CD4-positive, alpha-beta T cell treated with Interleukin-15 for 4 hours (primary cell): ENCODE results near the gene TTC39A.

Source experiments
- DNase-seq: peaks from one replicate; pipeline ENCODE4 v3.0.0-alpha.2; 2020; ENCODE audit warnings: low spot score

The TTC39A gene

GRCh38 chr1:51330331-51331201 lies at the start of gene TTC39A:
TTC39A (minus strand) TSS chr1:51330562; CDS start chr1:51330477, 85 bp downstream.
- DNase-seq: no peak

- no peak for DNase-seq
Observed at GRCh38 chr1:51378871-51379270, 48.5 kb upstream of the TTC39A start.

GRCh38 chr1:51373898-51374297 lies 43.5 kb upstream of the TTC39A start:
- DNase-seq: no peak

GRCh38 chr1:51372561-51372960 lies 42.2 kb upstream of the TTC39A start:
- DNase-seq: no peak

- no peak for DNase-seq
Observed at GRCh38 chr1:51369171-51369570, 38.8 kb upstream of the TTC39A start.

DNA sequence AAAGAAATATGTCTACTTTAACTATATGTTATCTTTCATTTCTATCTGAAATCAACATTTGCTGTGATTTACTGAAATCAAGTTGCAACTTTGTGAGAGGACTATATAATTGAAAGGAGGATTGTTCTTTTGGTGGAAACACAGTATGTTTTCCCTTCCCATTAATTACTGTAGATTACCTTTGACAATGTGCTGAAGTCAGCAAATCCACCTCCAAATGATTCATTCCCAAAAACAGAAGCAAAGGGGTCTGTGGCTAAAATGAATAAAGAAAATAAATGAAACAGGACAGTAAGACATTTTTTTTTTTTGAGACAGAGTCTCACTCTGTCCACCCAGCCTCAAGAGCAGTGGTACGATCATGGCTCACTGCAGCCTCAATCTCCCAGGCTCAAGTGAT lies 35.4 kb upstream of the TTC39A start:
- no peak for DNase-seq

DNA sequence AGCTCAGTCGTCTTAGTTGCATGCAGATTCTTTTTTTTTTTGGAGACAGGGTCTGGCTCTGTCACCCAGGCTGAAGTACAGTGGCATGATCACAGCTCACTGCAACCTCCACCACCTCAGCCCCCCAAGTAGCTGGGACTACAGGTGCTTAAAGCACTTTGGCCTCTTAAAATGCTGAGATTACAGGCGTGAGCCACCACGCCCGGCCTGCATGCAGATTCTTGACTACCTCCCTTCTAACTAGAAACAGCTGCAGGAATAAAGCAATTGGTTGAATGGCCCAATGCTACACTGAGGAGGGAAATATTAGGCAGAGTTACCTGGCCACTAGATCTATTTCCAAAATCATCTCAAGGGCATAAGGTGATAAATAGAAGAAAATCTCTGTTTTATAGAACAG lies 29.5 kb upstream of the TTC39A start:
- DNase-seq: no peak

DNA sequence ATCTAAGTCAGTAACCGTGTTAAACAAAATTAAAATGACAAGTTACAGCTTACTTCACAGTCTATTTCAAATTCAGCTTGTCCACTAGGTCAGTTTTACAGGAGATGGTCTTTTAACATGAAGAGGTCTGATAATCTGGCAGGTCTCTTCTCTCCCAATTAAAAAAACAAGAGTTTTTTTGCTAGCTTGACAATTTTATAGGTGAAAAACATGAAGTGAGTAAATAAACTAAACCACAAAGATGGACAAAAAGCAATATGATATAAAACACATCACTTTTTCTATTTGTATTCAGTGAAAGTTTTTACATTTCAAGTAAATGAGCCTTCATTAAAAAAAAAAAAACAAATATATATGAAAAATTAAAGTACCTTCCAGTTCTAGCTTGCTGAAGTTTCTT lies 25.0 kb upstream of the TTC39A start:
- no peak for DNase-seq

DNA sequence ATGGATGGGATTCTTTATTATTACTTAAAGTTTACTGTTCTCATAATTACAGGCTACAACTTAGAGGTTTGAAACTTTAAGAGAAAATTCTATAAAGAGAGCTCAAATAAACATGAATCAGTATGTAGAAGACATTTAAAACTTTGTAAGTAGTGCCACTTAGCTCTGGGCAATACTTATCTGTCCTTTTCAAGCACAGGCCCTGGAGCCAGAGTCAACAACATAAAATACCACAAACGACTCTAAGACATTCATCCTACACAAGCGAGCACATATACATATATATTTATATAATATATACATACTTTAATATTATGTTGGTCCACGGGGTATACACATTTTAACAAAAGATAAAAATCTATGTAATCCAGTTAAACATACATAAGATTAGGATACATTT lies 24.1 kb upstream of the TTC39A start:
- DNase-seq: no peak

DNA sequence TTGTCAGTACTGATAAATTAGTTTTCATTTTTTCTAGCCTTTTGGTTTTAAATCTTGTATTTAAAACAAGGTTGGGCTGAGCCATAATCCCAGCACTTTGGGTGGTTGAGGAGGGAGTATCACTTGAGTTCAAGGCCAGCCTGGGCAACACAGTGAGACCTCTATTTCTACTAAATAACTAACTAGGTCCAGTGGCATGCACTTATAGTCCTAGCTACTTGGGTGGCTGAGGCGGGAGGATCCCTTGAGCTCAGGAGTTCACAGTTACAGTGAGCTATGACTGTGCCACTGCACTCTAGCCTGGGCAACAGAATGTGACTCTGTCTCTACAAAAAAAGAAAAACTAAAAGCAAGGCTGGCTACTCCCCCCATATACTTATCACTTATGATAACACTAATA lies 21.5 kb upstream of the TTC39A start:
- no peak for DNase-seq

DNA sequence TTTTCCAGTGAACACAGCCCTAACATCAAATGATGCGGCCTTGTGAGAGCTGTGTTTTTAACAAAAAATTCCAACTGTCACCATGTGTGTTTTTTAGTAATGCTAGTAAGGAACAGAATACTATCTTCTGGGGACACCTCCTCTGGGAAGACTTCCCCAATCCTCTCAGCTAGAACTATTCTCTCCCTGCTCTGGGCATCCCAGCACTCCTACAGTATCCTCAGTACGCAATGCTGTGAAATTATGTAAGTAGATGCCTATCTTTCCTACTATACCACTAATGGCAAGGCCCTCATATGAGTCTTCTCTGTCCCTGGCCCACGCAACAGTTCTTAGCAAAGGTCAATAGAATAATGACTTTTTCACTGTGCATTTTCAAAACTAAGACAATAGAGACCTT lies 19.5 kb upstream of the TTC39A start:
- no peak for DNase-seq

- DNase-seq: no peak
Observed at GRCh38 chr1:51348147-51348527, 17.8 kb upstream of the TTC39A start.

DNA sequence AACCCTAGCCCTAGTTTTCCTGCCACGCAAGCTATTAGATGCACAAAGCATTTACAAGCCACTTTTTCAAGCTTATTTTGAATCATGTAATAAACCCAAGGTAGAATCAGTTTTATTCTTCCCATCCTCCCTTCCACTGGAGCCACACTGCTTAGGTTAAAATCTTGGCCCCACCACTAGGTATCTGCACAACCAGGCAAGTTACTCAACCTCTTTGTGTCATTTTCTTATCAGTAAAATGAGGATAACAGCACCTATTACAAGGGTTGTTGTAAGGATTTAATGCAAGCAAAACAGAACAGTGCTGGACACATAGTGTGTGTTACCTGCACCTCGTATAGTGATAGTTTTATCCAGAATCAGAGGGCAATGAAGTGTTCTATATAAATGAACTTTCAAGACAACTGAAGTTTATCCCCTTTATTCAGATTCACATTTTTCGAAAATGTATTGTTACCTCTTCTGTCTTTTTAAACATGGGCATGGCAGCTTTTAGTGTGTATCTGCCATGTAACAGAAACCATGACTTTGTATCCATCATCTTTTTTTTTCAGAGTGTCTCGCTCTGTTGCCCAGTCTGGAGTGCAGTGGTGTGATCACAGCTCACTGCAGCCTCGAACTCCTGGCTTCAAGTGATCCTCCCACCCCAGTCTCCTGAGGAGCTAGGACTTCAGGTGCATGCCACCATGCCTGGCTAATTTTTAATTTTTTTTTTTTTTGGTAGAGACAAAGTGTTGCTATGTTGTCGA lies 17.2 kb upstream of the TTC39A start:
- DNase-seq: no peak

DNA sequence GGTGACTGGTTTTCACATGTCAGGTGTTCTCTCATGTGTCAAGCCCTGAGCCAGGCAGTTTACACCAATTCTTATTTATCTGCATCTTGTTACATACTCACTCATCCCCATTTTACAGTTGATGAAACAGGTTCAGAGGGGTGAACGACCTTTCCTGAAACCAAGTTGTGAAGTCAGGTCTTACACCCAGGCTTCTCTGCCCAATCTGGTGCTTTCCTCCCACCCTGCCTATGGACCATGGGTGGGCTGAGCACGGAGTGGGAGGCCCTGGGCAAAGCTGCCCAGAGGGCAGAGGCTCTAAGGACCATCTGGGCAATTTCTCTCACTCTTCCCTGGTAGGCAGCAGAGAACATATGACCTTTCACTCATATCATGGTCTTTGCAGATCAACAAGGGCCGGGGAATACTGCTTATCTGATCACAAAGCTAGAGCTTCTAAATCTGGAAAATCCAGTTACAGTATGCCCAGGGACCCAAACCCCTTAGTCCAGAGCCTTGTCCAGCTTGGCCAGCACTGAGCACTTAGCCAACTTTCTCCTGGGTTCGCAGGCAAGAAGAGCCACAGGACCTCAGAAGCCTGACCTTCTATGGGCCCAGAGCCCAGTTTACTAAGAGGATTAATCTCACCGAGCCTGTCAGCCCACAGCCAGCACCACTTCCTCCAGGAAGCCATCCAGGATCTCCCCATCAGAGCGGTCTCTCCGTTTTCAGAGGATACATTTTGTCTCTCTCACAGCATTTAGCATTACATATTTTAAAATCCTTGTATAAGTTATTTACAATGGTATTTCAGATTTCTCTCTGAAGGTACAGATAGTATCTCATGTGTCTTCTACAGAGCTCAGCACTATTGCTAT lies 16.0 kb upstream of the TTC39A start:
- DNase-seq: no peak

GRCh38 chr1:51345300-51345687 lies 14.9 kb upstream of the TTC39A start:
- DNase-seq: no peak

DNA sequence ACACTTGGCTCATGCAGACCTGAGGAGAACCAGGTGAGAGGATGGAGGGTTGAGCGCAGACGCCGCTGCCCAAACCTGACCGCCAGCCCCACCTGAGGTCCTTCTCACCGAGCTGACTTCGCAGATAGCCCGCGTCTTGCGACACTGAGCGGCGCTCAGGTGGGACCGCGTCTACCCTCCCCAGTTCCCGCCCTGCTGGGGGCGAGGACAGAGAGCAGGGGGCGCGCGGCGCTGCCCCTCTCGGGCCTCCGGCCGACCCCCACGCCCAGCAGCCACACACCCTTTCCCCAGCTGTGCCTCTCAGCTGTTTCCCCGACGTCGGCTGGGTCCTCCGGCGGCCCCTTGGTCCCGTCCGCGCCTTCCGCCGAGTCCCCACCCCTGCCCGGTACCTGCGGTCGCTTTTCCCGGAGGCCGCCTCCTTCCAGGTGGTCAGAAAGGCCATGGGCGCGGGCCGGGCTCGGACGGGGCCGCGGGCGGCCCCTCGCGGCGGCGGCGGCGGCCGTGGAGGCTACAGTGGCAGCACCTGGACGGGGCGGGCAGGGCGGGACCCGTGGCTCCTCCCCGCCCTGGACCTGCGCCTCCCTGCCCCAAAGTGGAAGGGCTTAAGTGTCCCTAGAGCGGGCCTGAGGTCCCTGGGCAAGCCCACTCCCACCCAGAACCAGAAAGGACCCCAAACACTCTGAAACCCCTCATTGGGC lies 14.4 kb upstream of the TTC39A start:
- DNase-seq: no peak

DNA sequence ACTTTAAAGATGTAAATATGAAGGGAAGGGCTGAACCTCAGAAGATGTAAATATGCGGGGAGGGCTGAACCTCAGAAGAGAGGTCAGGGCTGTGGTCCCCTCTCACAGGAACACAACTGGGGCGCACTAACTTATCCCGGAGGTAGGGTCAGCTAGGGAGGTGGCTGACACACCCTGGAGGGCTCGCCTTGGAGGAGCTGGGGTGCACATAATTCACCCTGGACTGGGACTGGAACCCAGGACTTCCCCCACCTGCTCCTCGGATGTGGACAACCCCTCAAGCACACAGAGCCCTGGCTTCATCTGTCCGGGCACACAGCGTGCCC lies 13.9 kb upstream of the TTC39A start:
- DNase-seq: no peak

DNA sequence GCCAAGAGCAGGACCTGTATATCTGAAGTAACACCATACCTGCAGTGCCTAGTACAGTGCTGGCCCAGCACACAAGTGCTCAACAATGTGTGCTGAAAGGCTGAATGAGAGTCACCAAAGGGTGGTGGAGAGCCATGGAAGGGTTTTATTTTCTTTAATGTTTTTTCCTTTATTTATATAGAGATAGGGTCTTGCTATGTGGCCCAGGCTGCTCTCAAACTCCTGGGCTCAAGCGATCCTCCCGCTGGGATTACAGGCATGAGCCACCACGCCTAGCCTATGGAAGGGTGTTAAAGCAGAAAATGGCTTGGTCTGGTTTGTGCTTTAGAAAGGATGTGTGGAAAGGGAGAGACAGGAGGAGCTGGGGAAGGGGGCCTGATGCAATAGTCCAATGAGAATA lies 13.3 kb upstream of the TTC39A start:
- DNase-seq: no peak

DNA sequence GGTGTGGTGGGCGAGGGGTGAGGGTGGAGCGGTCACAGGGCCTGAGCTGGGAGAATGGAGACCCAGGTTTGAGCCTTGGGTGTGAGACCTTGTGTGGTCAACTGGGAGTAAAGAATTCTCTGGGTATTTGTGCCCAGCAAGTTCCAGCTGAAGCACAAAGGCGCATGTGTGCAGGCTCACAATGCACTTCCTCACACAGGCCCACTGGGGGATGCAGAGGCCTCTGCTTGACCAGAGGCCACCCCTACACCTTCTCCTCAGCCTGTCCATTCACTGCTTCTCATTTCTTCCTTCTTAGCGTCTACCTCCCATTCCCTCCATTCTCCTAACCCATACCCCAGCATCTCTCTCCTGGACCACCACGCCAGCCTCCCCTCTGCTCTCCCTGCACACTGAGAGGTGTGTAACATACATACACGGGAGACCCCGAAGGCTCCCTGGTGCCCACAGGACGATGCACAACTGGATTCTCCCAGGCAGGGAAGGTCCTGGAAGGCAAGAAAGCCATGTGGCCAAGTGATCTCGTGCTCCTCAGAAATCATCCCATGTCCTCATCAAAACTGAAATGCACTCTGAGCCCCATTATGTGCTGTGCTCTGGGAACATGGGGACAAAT lies 12.3 kb upstream of the TTC39A start:
- DNase-seq: no peak

DNA sequence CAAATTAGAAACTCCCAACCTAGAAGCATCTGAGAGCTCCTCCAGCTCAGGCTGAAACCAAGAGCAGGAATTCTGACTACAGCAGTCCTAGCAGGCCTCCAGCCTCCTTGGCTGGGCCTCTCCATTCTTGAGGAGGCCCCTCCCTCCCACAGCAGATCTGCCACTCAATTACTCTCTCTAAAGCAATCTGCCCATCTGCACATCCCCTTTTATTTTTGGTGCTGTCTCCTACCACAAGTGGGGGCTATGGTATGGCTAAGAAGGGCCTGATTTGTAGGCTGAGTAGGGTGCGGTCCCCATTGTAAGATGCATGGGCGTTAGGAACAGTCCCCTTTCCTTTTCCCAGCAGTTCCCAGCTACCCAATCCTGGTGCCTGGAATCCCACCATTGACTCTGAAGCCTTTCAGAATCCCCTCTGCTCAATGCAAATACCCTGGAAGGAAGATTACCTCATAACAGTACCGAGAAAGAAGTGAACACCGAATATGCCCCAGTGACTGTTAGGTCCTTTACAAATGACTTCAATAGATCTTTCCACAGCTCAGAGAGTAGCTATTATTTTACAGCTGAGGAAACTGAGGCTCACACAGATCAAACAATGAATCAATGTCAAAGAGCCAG lies 11.6 kb upstream of the TTC39A start:
- DNase-seq: no peak

GRCh38 chr1:51340380-51340779 lies 10.0 kb upstream of the TTC39A start:
- no peak for DNase-seq
